Measurements from ENCODE around the gene PFKL. TPM values are rescaled to one million over a fixed set of nuclear protein-coding genes. Genes with fewer than 3 reads are reported as not detected.
"Not testable (repeated sequence)": the region's sequence is repeated elsewhere in the genome, so short reads cannot be mapped to it uniquely, and the experiment has no call there.

The PFKL gene
- total RNA-seq, 1 donor from 2014 or later = 157 TPM

DNA sequence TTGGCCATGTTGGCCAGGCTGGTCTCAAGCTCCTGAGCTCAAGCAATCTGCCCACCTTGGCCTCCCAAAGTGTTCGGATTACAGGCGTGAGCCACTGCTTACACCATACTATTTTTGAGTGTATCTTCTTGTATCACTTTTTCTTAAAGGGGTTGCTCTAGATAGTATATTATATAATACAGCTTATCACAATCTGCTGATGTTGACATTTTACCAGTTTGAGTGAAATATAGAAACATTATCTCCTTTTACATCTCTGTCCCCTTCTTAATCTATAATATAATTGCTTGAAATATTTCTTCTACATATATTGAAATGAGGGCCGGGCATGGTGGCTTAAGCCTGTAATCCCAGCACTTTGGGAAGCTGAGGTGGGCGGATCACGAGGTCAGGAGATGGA is 62.0 kb downstream of the PFKL start:
- DNase-seq (ENCODE audit: low spot score) = not testable (repeated sequence)

DNA sequence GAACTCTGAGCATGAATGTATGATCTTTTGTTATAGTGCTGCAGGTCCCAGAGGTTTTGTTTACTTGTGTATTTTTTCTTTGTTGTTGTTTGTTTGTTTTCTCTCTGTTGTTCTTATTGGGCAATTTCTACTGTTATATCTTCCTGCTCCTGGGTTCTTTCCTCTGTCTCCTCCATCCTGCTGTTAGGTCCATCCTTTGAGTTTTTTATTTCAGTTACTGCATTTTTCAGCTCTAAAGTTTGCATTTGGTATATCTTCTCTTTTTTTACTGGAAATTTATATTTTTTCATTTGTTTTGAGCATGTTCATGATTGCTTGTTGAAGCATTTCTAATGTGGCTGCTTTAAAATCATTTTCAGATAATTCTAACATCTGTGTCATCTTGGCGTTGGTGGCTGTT is 63.4 kb downstream of the PFKL start:
- DNase-seq (ENCODE audit: low spot score) = no peak

DNA sequence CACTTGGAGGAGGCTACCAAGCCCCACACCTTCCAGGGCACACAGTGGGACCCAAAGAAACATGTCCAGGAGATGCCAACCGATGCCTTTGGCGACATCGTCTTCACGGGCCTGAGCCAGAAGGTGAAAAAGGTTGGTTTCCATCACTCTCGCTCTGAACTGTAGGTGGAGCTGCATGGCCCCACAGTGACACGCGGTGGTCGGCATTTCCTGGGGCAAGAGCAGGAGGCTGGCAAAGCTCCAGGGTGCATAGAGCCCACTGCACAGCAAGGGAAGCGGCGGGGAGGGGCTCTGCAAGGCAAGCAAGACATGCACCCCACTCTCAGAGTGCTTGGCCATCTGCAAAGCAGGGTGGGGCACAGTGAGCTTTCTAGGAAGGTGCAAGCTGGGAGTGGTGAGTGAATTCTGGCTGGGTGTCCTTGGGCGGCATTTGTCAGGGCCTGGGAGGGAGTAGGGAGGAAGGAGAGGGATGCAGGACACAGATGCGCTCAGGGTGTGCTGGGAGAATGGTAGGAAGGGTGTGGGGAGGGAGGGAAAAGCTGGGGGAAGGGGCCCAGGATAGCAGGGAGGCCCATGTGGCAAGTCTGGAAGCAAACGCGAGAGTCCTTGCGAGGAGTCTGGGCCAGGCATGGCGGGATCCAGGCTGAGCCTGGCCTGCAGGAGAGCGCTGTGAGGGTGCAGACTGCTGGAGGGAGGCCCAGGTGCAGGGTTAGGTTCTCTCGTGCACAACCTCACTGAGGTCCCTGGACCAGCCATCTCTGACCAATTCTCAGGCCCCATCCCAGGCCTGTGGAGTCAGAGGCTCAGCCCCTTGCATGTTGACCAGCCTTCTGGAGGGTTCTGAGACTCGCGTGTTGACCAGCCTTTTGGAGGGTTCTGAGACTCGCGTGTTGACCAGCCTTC is 64.5 kb downstream of the PFKL start:
- no peak for DNase-seq (ENCODE audit: low spot score)

DNA sequence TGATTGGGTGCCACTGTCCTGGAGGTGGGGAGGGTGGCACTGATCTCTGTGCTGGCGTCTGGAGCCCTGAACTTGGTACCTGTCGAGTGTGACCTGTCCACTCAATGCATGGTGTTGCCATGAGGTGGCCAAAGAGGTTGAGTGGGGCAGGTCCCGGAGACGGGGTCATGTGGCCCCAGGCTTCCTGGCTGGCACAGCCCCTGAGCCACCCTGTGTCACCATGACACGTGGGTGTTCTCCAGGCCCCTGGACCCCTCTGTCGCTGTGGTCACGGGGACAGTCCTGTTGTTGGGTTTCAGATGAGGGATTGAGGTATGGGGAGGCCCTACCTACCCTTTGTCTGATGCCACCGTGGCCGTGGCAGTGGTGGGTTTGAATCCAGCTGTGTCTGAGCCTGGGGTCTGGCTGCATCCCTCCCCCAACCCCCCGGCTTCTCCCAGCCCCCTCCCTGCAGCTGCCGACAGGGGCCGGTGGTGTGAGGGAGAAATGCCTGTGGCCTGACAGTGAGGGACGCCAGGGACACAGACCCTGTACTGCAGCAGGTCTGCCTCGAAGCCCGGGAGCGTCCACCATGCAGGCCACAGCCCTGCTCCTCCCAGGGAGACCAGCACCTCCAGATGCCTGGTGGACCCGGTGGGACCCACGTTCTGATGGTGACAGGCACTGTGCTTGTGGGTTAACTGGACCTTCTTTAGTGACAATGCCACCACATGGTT is 65.6 kb downstream of the PFKL start:
- DNase-seq (ENCODE audit: low spot score) = no peak

DNA sequence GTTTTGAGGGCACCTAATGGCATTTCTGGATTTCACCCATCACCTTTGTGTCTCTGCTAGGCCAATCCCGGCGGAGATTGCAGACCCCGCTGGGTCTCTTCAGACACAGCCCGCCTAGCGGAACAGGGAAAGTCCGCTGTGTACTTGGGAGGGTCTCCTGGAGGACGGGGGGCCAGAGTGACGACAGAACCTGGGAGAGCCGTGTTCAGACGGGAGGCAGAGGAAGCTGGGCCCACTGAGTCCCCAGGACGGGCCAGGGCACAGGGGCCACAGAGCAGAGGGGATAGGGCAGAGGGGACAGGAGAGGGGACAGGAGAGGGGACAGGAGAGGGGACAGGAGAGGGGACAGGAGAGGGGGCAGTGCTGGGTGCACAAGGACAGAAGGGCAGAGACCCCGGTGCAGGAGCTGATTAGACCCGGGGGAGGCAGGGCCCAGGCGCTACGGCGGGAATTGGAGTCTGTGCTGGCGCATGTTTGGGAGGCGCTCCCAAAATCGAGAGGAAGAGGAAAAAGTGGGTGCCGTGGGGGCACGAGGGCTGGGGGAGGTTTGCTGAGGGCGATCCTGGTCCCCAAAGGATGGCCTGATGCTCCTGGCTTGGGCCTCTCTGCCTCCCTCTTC is 66.2 kb downstream of the PFKL start:
- DNase-seq (ENCODE audit: low spot score) = no peak

DNA sequence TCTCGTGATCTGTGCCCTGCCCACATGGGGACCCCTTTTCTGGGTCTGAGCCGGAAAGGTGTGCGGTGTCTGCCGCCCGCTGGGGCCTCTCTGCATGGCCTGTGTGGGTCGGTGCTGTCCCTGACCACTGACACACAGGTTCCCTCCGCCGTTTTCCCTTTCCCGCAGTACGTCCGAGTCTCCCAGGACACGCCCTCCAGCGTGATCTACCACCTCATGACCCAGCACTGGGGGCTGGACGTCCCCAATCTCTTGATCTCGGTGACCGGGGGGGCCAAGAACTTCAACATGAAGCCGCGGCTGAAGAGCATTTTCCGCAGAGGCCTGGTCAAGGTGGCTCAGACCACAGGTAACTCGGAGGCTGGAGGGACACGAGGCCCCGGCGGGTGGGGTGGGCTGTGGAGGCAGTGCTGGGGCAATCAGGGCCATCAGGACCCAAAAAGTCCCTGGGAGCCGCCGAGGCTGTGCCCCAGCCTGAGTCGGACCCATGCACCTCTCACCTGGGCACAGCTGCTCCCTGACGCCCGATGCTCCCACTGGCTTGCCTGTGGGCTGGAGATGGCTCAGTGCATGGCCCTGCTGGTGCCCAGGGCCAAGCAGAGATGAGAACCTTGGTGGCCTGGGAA is 66.8 kb downstream of the PFKL start:
- no peak for DNase-seq (ENCODE audit: low spot score)

DNA sequence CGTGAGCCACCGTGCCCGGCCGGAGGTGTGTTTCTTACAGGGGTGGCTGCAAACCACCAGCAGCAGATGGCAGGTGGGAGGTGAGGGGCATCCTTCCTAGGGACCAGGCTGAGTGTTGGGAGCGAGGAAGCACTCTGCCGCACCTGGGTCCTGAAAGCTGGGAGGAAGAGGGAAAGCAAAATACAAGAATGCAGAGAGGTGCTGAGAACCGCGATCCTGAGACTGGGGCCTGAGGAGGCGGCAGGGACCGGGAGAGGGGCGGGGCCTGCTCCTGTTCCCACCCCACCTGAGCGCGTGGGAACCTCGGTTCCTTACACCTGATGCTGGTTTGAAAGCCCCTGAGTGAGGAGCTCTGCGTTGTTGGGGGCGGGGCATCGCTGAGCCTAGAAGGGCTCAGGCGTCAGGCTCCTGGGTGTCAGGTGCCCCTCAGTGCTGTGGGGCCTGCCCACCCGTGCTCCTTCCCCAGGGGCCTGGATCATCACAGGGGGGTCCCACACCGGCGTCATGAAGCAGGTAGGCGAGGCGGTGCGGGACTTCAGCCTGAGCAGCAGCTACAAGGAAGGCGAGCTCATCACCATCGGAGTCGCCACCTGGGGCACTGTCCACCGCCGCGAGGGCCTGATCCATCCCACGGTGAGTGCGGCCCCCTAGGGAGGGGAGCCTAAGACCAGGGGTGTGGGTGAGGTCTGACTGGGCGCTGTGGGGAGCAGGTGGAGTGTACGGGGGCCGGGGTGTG is 69.0 kb downstream of the PFKL start:
- DNase-seq (ENCODE audit: low spot score) = no peak

DNA sequence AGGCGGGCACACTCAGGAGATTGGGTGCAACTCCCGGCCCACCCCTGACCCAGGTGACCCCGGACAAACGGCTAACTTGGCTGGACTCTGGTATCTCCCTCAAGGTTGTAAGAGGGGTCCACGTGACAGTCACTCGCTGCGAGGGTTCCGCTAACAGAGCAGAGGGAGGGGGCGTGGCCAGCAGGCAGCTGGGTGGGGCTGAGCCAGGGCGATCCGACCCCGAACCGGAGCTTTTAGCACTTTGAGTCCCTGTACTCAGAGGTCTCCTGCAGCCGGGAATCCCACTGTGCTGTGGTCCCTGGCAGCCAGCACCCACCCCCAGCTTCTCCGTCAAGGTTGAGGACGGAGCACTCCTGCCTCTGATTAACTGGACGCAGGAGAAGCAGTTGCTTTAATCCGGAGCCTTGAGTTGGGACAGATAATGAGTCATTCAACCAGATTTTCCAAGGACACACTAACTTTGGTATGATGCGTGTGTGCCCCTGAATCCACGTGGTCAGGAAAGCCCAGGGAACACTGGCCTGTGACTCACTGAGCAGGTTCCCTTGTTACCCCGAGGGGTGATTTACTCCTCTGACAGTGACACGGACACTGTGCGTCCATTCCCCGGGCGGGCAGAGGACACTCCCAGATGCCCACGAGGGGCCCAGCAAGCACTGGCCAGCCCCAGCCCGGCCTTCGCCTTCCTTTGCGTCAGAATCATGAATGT is 70.3 kb downstream of the PFKL start:
- no peak for DNase-seq (ENCODE audit: low spot score)

DNA sequence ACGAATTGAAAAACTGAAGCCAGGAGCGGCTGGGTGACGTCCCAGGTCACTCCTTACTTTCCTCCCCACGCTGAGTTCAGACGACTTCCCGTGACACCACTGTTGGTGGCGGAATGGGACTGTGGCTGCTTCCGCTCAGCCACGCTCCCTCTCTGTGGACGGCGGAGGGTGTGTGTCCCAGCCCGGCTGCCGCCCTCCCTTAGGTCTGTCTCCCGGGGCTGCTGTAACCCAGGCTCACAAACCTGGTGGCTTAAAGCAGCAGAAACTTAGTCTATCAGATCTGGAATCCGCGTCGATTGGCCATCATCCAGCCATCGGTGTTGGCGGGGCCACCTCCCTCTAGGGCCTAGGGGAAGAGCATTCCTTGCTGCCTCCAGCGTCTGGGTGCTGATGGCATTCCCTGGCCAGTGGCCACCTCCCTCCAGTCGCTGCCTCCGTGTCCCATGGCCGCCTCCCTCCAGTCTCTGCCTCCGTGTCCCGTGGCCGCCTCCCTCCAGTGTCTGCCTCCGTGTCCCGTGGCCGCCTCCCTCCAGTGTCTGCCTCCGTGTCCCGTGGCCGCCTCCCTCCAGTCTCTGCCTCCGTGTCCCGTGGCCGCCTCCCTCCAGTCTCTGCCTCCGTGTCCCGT is 71.0 kb downstream of the PFKL start:
- DNase-seq (ENCODE audit: low spot score) = no peak

DNA sequence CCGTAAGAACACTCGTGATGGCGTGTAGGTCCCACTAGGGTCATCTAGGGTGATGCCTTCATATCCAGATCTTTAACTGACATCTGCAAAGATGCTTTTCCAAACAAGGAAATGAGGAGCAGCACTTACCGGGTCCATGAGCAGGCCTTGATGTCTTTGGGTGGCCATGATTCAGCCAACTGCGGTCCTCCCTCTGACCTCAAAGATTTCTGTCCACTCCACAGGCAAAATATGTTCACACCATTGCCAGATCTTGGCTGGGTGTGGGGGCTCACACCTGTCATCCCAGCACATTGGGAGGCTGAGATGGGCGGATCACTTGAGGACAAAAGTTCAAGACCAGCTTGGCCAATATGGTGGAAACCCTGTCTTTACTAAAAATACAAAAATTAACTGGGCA is 71.7 kb downstream of the PFKL start:
- no peak for DNase-seq (ENCODE audit: low spot score)

DNA sequence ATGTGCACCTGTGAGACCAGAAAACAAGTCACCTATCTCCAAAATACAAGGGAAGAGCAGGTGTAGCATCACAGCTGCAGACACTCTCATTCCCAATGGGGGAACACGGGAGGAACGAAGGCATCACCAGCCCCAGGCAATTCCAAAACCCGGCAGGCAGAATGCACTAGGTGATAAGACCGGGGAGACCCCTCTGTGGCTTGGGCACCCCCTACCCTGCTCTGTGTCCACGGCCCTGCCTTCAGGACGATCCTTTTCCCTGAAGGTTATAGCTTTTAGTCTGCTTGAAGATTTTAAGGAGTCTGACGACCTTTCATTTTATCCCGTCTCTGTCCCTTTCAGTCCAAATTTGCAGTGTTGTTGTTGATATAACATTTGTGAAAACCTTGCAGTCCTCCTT is 72.8 kb downstream of the PFKL start:
- DNase-seq (ENCODE audit: low spot score) = no peak

DNA sequence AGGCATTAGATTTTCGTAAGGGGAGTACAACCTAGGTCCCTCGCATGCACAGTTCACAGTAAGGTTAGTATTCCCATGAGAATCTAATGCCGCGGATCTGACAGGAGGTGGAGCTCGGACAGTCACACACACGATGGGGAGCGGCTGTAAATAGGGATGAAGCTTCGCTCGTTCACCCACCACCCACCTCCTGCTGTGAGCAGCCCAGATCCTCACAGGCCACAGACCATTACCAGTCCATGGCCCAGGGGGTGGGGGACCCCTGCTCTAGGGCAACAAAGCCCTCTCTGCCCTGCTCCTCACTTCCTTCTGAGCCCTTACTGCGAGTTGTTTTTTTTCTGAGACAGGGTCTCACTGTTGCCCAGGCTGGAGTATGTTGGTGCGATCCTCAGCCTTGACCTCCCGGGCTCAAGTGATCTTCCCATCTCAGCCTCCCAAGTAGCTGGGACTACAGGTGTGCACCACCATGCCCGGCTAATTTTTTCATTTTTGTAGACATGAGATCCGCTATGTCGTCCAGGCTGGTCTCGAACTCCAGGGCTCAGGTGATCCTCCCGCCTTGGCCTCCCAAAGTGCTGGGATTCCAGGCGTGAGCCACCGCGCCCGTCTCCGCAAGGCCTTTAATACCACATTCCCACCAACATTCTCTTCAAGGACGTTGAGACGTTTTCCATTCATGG is 74.9 kb downstream of the PFKL start:
- DNase-seq (ENCODE audit: low spot score) = no peak

DNA sequence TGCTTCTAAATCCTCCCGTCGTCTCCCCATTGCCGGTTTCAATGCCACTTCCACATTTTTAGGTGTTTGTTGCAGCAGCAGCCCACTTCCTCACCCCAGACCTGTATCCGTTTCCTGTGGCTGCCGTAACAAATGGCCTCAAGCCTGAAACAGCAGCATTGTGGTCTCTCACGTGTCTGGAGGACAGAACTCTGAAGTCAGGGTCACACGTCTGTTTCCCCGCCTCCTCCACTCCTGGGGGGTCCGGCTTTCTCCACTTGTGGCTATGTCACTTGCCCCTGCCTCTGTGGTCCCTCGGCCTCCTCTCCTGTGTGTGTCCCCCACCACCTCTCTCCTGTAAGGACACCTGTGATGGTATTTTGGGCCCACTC is 75.4 kb downstream of the PFKL start:
- DNase-seq (ENCODE audit: low spot score) = no peak

DNA sequence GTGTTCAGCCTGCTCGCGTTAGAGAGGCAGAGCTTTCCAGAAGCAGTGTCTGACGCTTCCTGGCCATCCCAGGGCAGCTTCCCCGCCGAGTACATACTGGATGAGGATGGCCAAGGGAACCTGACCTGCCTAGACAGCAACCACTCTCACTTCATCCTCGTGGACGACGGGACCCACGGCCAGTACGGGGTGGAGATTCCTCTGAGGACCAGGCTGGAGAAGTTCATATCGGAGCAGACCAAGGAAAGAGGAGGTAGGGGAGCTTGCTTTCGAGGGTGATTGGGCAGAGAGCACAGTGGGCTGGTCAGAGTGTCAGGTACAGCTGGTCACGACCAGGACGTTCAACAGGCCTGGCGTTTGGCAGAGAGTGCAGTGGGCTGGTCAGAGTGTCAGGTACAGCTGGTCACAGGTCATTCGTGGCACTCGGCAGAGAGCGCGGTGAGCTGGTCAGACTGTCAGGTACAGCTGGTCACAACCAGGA is 75.9 kb downstream of the PFKL start:
- DNase-seq (ENCODE audit: low spot score) = no peak

DNA sequence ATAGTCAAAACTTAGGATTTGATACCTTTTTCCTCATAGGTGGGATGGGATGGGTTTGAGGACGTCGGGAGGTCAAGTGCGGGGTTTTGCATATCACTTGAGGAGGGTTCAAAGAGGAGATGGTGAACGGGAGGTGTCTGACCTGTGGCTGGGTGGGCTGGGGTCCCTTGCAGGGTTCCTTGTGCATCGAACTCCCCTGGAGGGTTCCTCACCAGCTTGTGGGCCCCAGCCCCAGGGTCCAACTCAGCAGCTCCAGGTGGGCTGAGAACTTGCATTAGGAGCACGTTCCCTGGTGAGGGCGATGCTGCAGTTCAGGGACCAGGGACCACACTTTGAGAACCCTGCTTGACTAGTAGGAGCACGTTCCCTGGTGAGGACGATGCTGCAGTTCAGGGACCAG is 76.8 kb downstream of the PFKL start:
- no peak for DNase-seq (ENCODE audit: low spot score)
